RCC 7860 (cell line): ENCODE data around the gene KCTD18.

Experiments
- DNase-seq: peaks from one replicate; pipeline ENCODE4 v3.0.0-alpha.2; 2015; ENCODE audit warnings: low spot score
- FAIRE-seq: peaks from 2 replicates; lab custom pipeline; 2012; peaks lifted over from hg19 to GRCh38; lab: Jason Lieb, UNC

The KCTD18 gene

DNA sequence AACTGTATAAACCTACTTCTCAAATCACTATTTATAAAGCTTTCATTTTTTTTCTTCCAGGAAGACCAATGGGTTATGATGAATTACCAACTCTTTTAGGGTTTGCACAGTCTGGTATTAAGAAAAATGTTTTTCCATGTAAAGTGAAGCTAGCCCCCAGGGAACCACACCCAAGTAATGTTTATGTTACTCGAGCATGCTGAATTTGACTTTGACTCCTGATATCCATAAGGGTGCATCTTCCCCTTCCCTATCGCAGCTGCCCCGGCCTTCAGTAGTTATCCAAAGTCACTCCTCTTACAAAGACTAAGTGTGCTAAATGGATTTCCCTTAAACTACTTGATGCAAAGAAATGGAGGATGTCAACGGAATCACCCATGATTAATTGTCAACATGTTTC, 21.7 kb downstream of the KCTD18 start:
- FAIRE-seq (no peak), DNase-seq (no peak)

DNA sequence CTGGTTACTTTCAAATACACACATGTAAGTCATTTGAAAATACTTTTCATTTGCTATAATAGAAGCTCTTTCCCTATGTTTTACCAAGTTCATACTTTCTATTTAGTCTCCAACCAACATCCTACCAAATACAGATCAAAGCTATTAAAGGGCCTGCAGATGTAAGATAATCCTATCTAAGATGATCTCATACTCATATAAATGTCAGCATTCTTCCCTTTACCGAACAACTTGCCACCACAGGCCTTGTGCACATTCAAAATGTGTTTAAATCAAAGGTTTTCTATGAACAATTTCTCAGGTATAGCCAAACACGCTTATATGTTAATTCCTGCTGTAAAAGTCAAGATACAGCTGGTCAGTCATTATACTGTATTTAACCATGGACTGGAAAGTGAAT, 23.3 kb downstream of the KCTD18 start:
- no peak for FAIRE-seq
- DNase-seq, result no peak

DNA sequence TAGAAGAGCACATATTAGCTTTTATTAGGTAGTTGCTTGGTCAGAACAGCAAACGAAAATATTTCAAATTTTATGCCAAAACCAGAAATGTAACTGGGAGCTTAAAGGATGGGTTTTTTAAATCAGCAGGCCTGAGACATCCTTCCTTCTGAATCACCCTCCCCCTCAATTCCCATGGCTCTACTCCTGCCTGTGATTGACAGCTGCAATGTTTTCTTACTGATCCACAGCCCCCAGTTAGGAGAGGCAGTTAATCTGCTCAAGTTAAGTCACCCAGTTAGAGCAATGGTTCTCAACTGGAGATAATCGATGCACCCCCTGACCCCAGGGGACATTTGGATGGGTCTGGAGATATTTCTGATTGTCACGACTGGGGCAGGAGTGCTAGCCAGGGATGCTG, 24.9 kb downstream of the KCTD18 start:
- DNase-seq (no peak), FAIRE-seq (no peak)

DNA sequence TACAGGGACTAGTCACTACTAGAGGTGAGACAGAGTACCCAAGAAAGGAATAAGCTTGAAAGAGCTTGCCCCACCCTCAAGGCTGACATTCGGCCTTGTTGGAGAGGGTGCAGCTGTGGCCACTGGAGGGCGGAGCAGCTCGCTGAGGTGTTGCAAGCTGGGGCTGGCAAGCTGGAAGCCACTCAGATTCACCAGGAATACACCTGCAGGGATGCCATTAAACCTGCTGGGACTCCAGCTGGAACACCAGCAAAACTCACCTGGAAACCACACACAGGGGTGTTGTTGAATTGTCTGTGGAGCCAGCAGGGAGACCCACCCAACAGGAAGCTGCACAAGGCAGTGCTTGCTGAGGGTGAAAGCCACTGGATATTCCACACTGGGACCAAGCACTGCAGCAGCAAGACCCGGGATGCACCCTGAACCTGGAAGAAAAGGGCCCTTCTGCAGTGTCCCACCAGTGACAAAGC, 26.1 kb downstream of the KCTD18 start:
- FAIRE-seq, result no peak
- DNase-seq, result peak; percentile 18

DNA sequence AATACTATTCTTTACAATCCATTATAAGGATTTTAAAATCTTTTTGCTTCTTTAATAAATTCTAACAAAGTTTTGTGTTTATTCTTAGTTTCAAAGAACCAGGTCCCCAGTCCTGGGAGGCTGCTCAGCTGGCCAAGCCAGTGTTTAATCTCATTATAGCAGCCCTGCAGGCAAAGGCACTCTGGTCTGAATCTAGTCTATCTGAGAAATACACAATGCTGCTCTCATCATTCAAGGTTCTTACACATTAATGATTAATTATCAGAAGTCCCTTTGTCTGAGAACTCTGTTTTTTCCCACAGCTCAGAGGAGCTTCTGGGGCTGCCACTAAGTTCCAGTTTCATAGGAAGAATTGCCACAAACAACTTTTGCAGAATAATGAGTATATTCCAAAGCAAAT, 27.7 kb downstream of the KCTD18 start:
- DNase-seq, result no peak
- FAIRE-seq, result no peak

DNA sequence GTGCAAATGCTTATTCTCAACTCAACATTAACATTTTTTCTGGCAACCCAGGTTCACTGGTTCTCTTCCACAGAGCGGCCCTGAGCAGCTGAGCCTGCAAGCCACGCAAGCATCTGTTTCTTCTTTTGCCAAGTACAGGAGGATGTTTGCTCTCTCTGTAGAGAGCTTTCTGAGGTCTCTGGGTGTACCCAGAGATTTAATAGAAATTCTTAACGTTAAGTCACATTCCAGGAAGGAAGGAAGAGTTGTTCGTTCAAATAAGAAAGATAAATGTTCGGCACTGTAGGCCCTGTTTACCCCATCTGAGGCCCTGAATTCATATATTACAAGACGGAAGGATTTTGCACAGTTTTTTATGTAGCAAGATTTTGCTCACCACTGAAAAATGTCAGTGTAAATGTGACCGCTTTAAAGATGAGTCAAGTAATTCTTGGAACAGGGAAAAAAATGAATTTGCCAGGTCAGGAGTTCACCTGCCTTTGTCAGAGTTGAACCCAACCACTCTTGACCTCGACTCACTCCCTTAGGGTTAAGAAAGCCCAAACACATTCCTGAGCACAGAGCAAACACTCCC, 30.1 kb downstream of the KCTD18 start:
- FAIRE-seq, result peak; percentile 8
- peak; percentile 52 for DNase-seq

DNA sequence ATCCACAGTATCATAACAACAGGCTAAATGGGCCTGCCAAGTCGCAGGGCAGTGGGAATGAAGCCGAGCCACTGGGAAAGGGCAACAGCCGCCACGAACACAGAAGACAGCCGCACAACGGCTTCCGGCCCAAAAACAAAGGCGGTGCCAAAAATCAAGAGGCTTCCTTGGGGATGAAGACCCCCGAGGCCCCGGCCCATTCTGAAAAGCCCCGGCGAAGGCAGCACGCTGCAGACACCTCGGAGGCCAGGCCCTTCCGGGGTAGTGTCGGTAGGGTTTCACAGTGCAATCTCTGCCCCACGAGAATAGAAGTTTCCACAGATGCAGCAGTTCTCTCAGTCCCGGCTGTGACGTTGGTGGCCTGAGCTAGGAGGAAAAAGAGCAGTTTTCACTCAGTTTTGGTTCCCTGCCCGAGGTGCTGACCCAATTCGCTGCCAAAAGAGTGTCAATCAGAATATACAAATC, 32.2 kb downstream of the KCTD18 start:
- no peak for FAIRE-seq
- DNase-seq, result no peak

DNA sequence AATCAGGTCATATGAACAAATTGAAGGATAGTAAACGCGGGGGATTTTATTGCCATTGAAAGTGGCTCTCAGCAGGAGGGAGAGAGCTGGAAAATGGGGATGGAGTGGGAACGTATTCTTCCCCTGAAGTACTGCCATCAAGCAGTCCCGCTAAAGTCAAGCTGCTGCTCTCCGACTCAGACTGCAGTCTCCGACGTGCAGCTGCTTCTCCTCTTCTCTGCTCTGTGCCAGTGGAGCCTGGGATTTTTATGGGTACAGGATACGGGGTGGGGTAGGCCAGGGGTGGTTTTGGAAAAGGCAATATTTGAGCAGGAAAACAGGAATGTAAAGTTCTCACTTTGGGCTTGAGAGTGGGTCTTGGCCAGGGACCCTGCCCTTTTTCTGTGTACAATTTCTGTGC, 33.0 kb downstream of the KCTD18 start:
- DNase-seq (no peak), FAIRE-seq (no peak)

DNA sequence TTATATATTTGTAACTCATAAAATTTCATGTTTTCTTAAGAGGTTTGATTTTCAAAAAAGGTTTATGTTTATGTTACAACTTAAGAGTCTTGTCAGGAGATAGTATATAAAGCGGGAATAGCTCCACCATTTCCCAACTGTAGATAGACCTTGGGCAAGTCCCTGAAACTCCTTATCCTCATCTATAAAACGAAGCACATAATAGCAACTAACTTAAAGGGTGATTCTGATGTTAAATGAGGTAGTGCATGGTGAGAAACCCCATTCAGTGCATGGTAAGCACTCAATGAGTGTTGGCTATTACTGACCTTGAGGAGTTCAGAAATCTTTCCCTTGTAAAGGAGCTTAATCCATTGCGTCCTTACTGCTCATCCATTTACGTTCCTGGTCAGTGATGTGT, 34.1 kb downstream of the KCTD18 start:
- FAIRE-seq, result no peak
- DNase-seq, result no peak

DNA sequence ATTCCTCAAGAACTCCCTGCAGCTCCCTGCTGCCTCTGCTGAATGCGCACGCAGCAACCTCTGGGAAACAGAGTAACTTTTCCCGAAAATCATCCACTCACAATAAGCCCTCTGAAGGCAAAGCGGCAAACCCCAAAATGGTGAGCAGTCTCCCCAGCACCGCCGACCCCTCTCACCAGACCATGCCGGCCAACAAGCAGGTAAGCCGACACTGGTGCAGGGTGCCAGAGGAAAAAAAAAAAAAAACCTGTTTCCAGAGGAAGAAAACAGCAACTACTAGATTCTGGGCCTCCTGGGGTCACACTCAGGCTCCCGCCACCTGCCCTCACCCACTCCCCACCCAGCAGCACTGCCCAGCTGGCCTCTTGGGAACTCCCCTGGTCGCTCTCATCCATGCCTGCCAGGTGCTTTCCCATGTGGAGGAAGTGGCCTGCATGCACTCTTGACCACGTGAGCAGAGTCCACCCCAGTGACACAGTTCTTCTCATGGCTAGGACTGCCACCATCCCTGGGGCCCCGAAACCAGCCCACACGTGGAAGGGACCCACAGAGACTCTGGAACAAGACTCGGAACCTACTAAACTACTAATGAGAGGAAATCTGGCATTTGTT, 36.9 kb downstream of the KCTD18 start:
- no peak for FAIRE-seq
- DNase-seq, result no peak

DNA sequence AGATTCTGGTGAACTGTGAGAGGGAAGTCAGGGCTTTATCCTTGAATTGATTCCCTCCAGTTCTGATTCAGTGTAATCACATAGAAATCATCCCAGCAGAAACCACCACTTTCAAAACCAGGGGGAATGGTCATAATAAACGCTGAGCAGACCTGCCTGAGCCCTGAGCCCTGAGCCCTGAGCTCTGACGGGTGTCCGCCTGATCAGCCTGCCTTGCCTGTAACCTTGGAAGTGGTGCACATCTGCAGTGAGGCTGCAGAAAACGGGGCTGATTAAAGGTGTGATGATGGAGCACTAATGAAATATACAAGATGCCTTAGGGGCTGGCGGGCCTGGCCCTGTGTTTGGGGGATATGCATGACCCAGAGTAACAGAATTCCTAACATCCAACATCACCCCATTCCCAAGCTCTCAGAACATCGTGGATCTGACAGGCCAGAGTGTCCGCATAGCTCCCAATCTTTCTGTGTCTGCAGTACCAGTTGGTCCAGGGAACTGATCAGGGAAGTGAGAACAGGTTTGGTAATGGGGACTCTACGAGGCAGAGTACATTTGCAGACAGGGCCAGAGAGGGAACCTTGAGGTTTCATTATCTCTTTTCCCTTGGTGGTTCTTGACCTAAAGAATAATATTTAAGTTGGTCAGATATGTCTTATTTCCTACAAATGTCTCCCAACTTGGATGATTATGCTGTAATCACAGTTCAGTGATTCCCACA, 37.8 kb downstream of the KCTD18 start:
- no peak for DNase-seq
- no peak for FAIRE-seq

DNA sequence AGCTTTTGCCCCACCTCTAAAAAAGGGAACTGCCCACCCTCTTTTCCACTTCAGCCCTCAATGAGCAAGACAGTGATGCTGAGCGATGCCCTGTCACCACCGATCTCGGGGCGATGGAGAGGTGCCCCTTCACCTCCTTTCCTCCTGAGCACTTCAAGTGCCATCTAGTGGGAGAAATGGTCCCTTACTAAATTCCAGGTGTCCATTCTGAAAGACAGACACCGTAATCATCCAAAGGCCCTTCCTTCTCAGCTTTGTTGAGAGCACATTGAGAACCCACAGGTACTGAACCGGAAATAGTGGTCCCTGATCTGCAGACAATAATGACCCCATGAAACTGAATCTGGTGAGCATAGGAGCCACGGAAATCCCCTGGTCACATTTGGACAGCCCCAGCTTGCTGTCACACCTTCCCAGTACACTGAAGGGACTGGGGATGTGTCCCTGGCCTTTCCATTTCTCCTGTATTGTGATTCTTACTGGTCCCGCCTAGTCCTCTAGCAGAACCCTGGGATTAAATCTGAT, 38.5 kb downstream of the KCTD18 start:
- DNase-seq, result no peak

DNA sequence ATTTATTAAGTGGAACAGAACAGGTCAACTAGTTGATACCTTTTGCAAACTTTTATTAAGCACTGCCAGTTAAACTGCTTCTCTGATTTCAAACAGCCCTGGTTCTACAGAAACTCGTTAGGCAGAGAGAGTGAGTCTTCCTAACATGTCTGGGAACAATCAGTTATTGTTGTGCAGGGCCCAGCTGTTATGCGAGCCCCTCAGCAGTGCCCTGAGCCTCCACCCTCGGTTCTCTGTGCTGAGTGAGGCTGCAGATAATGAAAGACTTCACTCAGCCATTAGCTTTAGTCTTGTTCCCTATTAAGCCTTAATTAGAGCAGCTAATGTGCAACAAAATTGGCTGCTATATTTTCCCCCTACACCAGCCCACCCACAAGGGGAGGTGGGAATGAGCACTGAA, 39.6 kb downstream of the KCTD18 start:
- FAIRE-seq (no peak), DNase-seq (no peak)

More for the DNA sequence above, 38.5 kb downstream of the KCTD18 start:
- FAIRE-seq, result no peak

DNA sequence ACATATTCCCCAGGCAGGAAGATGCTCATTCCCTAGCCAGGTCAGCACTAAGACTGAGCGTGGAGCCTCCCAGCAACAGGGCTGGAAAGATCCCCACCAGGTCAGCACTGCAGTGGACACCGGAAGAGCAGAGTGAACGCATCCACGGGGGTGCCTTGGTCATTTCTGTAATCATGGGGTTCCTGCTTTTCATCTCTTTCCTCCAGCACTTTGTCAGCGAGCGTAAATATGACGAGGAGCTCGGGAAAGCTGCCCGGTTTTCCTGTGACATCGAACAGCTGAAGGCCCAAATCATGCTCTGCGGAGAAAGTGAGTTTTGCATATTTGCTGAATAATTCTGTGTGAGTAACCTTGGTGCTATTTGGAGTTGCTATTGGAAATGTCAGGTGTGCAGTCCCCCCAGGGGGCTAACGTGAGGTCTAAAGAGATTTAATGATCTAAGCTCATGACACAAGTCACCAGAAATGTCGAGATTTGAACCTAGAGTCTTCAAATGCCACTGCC, 40.1 kb downstream of the KCTD18 start:
- FAIRE-seq, result no peak
- DNase-seq, result no peak

DNA sequence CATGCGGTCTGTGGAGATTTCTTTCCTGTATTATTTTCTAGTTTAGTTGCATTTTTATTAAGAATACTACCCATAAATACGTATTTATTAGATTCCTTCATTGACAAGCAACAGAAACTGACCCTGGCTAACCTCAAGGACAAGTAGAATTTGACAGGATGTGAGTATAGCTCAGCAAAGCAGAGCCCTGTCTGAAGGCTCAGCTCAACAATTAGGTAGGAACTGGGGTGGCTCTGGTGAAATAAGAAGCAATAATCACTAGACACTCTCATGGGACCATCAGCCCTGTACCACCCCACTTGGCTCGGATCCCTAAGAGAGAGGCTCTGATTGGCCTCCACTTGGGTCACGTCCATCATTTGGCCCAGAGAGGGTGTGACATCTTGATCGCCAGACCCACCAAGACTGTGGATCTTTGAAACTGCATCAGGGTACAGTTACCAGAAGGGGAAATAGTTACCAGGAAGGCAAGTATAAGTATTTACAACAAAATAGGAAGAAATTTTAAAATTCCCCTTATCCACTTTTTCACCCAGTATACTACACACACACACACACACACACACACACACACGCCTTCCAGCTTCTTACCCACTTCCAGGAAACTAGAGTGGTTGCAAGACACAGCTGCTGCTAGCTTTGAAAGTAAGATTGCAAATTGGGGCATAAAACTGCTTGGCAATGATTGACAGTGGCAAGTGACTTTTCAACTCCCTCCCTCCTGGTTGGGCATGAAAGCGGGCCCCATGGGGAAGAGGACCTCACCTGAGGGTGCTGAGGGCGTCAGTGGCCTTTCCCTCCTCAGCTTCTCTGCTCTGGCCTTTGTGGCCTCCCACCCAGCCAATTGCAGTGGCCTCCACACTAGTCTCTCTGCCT, 41.8 kb downstream of the KCTD18 start:
- DNase-seq (no peak), FAIRE-seq (no peak)

DNA sequence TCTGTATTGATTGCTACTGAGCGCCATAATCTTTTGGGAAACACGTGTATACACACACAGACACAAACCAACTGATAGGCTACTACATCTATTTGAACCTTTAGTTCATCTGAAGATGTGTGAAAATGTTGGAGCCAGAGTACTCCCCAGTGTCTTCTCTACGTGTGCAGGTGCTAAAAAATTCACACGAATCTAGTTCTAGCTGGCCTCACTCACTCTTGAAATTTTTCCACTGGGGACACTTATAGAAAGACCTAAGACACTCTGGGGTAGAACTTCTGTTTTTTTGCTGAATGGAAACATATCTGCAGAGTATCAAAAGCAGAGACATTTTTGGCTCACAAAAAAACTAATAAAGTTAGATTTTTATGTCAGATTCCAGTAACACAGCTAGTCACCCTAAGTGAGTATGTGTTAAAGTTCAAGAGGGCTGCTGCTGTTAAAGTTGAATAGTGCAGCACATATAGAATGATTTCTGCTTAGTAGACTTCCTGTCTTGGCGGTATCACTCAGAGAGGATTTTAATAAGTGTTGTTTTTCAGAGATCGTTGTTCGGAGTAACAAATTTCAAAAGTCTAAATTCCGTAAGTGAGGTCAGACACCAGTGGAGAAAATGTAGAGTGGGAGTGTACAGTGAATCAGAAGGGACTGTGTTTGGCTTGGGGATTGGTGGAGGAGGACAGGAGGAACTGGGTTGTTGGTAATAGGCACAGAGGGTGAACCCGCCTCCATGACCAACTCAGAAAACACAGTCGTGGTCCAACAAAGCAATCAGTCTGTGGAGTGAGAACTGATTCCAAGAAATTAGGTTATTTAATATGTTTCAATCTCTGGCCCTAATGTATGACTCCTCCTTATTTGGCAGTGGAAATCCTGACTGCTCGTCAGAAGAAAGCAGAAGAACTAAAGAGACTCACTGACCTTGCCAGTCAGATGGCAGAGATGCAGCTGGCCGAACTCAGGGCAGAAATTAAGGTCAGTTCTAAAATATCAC, 43.1 kb downstream of the KCTD18 start:
- no peak for FAIRE-seq
- DNase-seq, result no peak

DNA sequence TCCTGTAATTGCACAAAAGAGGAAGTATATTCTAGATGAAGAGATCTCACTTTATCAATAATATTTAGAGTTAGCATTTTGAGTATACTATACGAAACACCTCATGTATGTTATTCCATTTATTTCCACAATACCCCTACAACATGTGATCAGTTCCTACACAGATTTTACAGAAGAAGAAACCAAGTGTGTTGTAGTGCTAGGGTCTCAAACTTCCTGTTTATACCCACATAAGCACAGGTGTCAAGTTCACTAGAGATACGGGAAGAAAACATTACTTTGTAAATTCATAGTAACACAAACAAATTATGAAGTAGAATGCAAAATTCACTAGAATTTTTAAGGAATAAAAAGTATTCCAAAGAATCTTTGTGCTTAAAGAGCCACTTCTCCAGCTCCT, 46.4 kb downstream of the KCTD18 start:
- FAIRE-seq (no peak), DNase-seq (no peak)

DNA sequence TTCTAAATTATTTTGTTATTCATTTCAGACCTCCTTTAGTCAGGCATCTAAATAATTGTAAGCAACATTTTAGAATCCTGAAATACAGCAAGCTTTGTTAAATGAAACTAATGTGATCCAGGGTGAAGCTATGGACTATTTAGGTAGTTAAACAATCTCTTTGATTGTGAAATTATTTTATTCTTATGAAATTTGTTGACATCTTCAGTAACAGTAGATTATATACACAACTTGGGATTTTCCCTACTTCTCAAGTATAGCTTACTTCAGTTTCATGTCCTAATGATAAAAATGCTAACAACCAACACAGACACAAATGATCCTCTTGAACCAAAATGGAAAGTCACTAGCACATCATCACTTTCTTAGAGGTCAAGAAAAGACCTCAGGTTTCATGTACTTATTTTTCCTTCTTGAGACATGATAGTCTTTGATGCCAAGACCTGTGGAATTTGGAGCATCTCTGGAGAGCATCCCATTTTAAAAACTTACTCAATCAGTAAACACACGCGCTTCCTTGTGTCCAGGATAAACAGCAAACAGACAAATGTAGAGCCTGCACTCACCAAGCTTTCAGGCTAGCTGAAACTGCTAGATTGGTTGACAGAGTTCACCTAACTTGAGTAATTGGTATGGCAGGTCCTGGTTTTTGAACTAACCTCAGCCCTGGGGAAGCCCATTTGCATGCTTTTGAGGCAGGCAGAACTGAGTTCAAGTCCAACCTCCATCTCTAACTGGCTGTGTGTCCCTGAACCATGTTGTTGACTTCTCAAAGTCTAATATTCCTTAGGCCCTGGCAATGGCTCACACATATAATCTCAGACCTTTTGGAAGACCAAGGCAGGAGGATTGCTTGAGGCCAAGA, 47.8 kb downstream of the KCTD18 start:
- no peak for FAIRE-seq

DNA sequence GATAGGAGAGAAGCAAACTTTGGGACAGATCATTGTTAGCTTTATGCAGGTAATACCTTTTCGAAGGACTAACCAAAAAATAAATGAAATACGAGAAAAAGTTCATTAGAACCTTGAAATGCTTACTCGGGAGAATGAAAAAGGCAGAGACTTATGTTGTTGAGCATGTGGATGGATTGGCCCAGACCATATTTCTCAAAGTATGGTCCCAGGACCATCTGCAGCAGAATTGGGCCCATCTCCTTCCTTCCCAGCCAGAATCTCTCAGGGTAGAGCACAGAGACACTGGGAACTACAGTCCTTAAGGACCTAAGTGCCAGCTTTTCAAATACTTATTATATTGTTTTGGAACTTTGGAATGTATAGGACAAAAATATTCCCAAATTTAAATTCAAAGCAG, 50.8 kb downstream of the KCTD18 start:
- FAIRE-seq (no peak), DNase-seq (no peak)

More for the DNA sequence above, 47.8 kb downstream of the KCTD18 start:
- DNase-seq, result no peak
